ENCODE data around the gene GHITM. TPM values are rescaled to one million over a fixed set of nuclear protein-coding genes. Genes with fewer than 3 reads are reported as not detected.

Gene GHITM, protein sequence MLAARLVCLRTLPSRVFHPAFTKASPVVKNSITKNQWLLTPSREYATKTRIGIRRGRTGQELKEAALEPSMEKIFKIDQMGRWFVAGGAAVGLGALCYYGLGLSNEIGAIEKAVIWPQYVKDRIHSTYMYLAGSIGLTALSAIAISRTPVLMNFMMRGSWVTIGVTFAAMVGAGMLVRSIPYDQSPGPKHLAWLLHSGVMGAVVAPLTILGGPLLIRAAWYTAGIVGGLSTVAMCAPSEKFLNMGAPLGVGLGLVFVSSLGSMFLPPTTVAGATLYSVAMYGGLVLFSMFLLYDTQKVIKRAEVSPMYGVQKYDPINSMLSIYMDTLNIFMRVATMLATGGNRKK
- total RNA-seq = 191 and 192 TPM in 2 replicates

DNA sequence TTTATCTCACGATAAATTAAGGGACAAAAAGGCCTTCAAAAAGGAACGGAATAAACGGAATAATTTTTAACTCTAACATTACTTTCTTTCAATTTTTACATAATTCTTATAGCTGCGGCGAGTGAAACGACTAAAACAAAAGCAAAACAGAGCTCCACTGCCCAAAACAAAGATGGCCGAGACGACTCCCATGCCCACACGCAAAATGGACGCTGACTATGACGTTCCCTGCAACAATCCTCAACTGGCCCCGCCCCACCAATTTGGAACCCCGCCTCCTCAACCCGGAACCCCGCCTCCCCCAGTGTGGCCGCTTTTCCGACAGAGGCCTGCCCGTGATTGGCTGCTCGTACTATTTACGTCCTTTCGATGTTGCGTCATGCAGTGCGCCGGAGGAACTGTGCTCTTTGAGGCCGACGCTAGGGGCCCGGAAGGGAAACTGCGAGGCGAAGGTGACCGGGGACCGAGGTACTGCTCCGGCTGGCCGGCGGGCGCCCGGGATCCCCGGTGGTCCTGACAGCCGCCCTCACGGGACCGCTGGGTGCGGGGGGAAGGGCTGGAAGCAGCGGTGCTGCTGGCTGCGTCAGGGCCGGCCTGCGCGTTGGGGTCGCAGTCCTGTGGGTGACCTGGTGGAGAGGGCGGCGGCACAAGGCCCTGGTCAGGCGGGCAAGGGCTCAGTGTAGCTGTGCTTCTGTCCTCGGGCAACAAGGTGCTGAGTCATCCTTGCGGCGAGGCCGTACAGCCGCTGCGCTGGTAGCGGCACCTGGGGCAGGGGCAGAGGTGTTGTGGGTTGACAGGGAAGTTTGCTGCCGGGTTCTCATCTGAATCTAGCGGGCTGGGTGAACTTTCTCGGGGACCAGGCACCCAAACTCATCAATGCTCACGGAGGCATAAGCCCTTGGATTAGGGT lies at the start of gene GHITM:
GHITM (plus strand) TSS at position 384 of the 910 bp plus-strand sequence. CDS start 1,992 bp downstream, outside the sequence.

DNA sequence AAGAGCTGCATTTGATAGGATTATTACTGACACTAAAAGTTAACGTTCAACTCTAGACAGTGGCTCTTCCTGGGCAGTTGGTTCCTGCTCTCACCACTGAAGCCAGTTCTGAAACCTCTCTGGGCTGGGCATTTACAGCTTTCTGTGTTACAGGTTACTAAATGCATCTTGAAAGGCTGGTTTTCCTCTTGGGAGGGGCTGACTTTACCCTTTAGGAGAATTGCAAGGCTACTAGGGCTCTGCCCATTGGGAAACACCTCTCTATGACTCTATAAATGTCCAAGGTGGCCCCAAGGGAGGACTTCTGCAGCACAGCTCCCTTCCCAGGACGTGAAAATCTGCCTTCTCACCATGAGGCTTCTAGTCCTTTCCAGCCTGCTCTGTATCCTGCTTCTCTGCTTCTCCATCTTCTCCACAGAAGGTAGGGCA lies 34.2 kb downstream of the GHITM start, which contains the start of gene GPR15LG:
GPR15LG (plus strand) TSS at position 301 of the 429 bp plus-strand sequence; CDS start at position 352, 51 bp downstream.

DNA sequence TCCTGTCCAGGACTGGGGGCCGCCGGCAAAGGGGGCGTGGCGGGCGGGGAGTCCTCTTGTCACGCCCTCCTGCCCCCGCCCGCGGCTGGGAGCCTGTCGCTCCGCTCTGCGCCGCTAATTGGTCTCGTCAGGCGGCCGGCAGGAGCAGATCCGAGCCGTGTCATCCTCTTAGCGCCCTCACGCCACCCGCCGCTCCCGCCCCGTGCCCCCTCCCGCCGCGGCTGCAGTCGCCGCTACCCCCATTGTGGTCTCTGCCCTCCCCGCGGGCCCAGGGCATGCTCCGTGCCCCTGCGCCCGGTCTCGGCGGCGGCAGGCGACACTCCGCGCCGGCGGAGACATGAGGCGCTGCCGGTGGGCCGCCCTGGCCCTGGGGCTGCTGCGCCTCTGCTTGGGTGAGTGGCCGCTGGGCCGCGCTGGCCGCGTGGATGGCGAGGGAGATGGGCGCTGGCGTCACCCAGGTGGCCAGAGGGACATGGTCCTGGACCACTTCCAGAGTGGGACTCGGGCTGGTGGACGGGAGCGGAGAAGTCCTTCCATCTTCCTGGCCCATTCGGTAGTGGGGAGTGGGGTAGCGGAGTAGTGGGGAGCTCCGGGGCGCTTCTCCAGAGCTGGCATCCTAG lies 55.2 kb downstream of the GHITM start, which contains the start of gene CDHR1:
CDHR1 (plus strand) TSS at position 114 of the 620 bp plus-strand sequence; CDS start at position 338, 224 bp downstream.

Other genes with a start within 250 kb of the GHITM start
- 0.99 TPM in 1 of 2 replicates, not detected in the other for gene GPR15LG, start 34.3 kb downstream of the GHITM start, total RNA-seq
- 1.9 and 3.0 TPM in 2 replicates for gene CDHR1, start 55.0 kb downstream of the GHITM start, total RNA-seq
- gene LRIT2, start 86.0 kb downstream of the GHITM start, total RNA-seq = not detected in 2 replicates
- gene LRIT1, start 102.0 kb downstream of the GHITM start, total RNA-seq = not detected in 2 replicates
- not detected in 2 replicates for gene RGR, start 105.5 kb downstream of the GHITM start, total RNA-seq
- 17.3 and 18.5 TPM in 2 replicates for gene CCSER2, start 189.1 kb downstream of the GHITM start, total RNA-seq